GM23338 (cell line): ENCODE measurements around the gene RRAS2. TPM values are rescaled to one million over a fixed set of nuclear protein-coding genes. Genes with fewer than 3 reads are reported as not detected.

Source experiments
- ATAC-seq: fragments of 200-7000 bp; cut with Tn5 transposase; 3 replicates; pipeline ENCODE4 v1.9.1; 2020
- DNase-seq: peaks from one replicate; pipeline ENCODE4 v3.0.0-alpha.2; 2015; ENCODE audit warnings: low spot score
- H2AFZ ChIP-seq: fragments of 200-600 bp; sonication (generic); 2 replicates; pipeline ENCODE4 v1.8.0; 2016; ENCODE audit warnings: antibody characterized with exemption, mild to moderate bottlenecking, moderate library complexity
- H3F3A ChIP-seq: fragments of 200-600 bp; sonication (generic); replicated peaks from 2 replicates; pipeline ENCODE4 v1.8.0; 2017; ENCODE audit warnings: antibody characterized with exemption, mixed run types, low read depth
- H3K27ac ChIP-seq: fragments of 200-600 bp; sonication (generic); 2 replicates; pipeline ENCODE4 v1.6.1; 2016; ENCODE audit warnings: low read depth
- H3K27me3 ChIP-seq: fragments of 200-600 bp; sonication (generic); 2 replicates; pipeline ENCODE4 v1.8.0; 2016; ENCODE audit warnings: mild to moderate bottlenecking, mixed run types, moderate library complexity; ENCODE audit not compliant: insufficient read depth
- H3K36me3 ChIP-seq: fragments of 200-600 bp; sonication (generic); 2 replicates; pipeline ENCODE4 v1.8.0; 2016; ENCODE audit warnings: mild to moderate bottlenecking; ENCODE audit not compliant: insufficient read depth
- H3K4me1 ChIP-seq: fragments of 200-600 bp; sonication (generic); 2 replicates; pipeline ENCODE4 v1.8.0; 2016; ENCODE audit warnings: mild to moderate bottlenecking, moderate library complexity; ENCODE audit not compliant: insufficient read depth
- H3K4me2 ChIP-seq: fragments of 200-600 bp; sonication (generic); 2 replicates; pipeline ENCODE4 v1.7.1; 2017; ENCODE audit warnings: mixed run types
- H3K4me3 ChIP-seq: fragments of 200-600 bp; sonication (generic); 2 replicates; pipeline ENCODE4 v1.6.1; 2016; ENCODE audit warnings: mixed run types
- H3K79me2 ChIP-seq: fragments of 200-600 bp; sonication (generic); replicated peaks from 2 replicates; pipeline ENCODE4 v1.8.0; 2017; ENCODE audit warnings: mild to moderate bottlenecking; ENCODE audit not compliant: insufficient read depth
- H3K9me2 ChIP-seq: fragments of 200-600 bp; sonication (generic); 2 replicates; pipeline ENCODE4 v1.8.0; 2017; ENCODE audit not compliant: insufficient read depth
- H4K20me1 ChIP-seq: fragments of 200-600 bp; sonication (generic); replicated peaks from 2 replicates; pipeline ENCODE4 v1.8.0; 2017; ENCODE audit warnings: mild to moderate bottlenecking; ENCODE audit not compliant: insufficient read depth
- H3K27ac Mint-ChIP-seq: 2 replicates; pipeline ENCODE4 v1.8.0; 2020; ENCODE audit warnings: inconsistent platforms, mild to moderate bottlenecking, moderate library complexity, mixed read lengths
- H3K27me3 Mint-ChIP-seq: 3 replicates; pipeline ENCODE4 v1.8.0; 2022; ENCODE audit warnings: low read depth, mild to moderate bottlenecking, moderate library complexity, mixed read lengths, inconsistent platforms; ENCODE audit not compliant: insufficient read depth, poor library complexity
- H3K36me3 Mint-ChIP-seq: 3 replicates; pipeline ENCODE4 v1.8.0; 2021; ENCODE audit warnings: low read depth, mild to moderate bottlenecking, inconsistent platforms, moderate library complexity, mixed read lengths
- H3K4me1 Mint-ChIP-seq: 3 replicates; pipeline ENCODE4 v1.8.0; 2020; ENCODE audit warnings: mild to moderate bottlenecking, inconsistent platforms, mixed read lengths
- H3K4me3 Mint-ChIP-seq: 3 replicates; pipeline ENCODE4 v1.8.0; 2021; ENCODE audit warnings: moderate library complexity, mild to moderate bottlenecking, inconsistent platforms, mixed read lengths
- H3K9me3 Mint-ChIP-seq: 3 replicates; pipeline ENCODE4 v1.8.0; 2020; ENCODE audit warnings: moderate library complexity, mild to moderate bottlenecking, inconsistent platforms, mixed read lengths
- EZH2 ChIP-seq: fragments of 200-600 bp; sonication (generic); IDR thresholded peaks from one replicate; pipeline ENCODE4 v1.8.0; 2017; ENCODE audit warnings: antibody characterized with exemption, mild to moderate bottlenecking, low read depth; ENCODE audit not compliant: unreplicated experiment
- EZH2phosphoT487 ChIP-seq: fragments of 200-600 bp; sonication (generic); IDR thresholded peaks from one replicate; pipeline ENCODE4 v1.8.1; 2018; ENCODE audit warnings: antibody characterized with exemption; ENCODE audit not compliant: unreplicated experiment
- NANOG ChIP-seq: IDR thresholded peaks from 2 replicates; pipeline ENCODE4 v1.6.1; 2016; ENCODE audit warnings: antibody characterized with exemption, borderline replicate concordance
- polyA plus RNA-seq: library from polyadenylated mRNA; unstranded; fragments of >200 nt; fragmentation: Nextera tagmentation; extraction: Ambion mirVana; gene quantifications from 2 replicates; pipeline ENCODE4 v1.2.1, GENCODE V29; 2016
- total RNA-seq: library from RNA; depleted of rRNA; stranded (reverse); fragments of >200 nt; shearing (Covaris generic); gene quantifications from 2 replicates; pipeline ENCODE4 v1.2.3, GENCODE V29; 2014
- TF ChIP-seq, protein P1 (sequence below): fragments of 250-450 bp; sonication (Bioruptor Pico); IDR thresholded peaks from 2 replicates; pipeline ENCODE4 v1.5.0; 2020; ENCODE audit warnings: mild to moderate bottlenecking, moderate library complexity
- TF ChIP-seq, protein P2 (sequence below): IDR thresholded peaks from one replicate; pipeline ENCODE4 v1.6.1; 2018; ENCODE audit warnings: antibody characterized with exemption; ENCODE audit not compliant: unreplicated experiment

RRAS2 gene
- total and polyA plus RNA-seq, 2 experiments from 2014 or later = 196 to 293 TPM

GRCh38 chr11:14386895-14387480, 28.0 kb upstream of the RRAS2 start (continued):
- TF ChIP-seq, protein P1, sequence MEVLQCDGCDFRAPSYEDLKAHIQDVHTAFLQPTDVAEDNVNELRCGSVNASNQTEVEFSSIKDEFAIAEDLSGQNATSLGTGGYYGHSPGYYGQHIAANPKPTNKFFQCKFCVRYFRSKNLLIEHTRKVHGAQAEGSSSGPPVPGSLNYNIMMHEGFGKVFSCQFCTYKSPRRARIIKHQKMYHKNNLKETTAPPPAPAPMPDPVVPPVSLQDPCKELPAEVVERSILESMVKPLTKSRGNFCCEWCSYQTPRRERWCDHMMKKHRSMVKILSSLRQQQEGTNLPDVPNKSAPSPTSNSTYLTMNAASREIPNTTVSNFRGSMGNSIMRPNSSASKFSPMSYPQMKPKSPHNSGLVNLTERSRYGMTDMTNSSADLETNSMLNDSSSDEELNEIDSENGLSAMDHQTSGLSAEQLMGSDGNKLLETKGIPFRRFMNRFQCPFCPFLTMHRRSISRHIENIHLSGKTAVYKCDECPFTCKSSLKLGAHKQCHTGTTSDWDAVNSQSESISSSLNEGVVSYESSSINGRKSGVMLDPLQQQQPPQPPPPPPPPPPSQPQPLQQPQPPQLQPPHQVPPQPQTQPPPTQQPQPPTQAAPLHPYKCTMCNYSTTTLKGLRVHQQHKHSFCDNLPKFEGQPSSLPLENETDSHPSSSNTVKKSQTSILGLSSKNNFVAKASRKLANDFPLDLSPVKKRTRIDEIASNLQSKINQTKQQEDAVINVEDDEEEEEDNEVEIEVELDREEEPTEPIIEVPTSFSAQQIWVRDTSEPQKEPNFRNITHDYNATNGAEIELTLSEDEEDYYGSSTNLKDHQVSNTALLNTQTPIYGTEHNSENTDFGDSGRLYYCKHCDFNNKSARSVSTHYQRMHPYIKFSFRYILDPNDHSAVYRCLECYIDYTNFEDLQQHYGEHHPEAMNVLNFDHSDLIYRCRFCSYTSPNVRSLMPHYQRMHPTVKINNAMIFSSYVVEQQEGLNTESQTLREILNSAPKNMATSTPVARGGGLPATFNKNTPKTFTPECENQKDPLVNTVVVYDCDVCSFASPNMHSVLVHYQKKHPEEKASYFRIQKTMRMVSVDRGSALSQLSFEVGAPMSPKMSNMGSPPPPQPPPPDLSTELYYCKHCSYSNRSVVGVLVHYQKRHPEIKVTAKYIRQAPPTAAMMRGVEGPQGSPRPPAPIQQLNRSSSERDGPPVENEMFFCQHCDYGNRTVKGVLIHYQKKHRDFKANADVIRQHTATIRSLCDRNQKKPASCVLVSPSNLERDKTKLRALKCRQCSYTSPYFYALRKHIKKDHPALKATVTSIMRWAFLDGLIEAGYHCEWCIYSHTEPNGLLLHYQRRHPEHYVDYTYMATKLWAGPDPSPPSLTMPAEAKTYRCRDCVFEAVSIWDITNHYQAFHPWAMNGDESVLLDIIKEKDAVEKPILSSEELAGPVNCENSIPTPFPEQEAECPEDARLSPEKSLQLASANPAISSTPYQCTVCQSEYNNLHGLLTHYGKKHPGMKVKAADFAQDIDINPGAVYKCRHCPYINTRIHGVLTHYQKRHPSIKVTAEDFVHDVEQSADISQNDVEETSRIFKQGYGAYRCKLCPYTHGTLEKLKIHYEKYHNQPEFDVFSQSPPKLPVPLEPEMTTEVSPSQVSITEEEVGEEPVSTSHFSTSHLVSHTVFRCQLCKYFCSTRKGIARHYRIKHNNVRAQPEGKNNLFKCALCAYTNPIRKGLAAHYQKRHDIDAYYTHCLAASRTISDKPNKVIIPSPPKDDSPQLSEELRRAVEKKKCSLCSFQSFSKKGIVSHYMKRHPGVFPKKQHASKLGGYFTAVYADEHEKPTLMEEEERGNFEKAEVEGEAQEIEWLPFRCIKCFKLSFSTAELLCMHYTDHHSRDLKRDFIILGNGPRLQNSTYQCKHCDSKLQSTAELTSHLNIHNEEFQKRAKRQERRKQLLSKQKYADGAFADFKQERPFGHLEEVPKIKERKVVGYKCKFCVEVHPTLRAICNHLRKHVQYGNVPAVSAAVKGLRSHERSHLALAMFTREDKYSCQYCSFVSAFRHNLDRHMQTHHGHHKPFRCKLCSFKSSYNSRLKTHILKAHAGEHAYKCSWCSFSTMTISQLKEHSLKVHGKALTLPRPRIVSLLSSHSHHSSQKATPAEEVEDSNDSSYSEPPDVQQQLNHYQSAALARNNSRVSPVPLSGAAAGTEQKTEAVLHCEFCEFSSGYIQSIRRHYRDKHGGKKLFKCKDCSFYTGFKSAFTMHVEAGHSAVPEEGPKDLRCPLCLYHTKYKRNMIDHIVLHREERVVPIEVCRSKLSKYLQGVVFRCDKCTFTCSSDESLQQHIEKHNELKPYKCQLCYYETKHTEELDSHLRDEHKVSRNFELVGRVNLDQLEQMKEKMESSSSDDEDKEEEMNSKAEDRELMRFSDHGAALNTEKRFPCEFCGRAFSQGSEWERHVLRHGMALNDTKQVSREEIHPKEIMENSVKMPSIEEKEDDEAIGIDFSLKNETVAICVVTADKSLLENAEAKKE (CRISPR knock-in tag) = no peak
- TF ChIP-seq, protein P2, sequence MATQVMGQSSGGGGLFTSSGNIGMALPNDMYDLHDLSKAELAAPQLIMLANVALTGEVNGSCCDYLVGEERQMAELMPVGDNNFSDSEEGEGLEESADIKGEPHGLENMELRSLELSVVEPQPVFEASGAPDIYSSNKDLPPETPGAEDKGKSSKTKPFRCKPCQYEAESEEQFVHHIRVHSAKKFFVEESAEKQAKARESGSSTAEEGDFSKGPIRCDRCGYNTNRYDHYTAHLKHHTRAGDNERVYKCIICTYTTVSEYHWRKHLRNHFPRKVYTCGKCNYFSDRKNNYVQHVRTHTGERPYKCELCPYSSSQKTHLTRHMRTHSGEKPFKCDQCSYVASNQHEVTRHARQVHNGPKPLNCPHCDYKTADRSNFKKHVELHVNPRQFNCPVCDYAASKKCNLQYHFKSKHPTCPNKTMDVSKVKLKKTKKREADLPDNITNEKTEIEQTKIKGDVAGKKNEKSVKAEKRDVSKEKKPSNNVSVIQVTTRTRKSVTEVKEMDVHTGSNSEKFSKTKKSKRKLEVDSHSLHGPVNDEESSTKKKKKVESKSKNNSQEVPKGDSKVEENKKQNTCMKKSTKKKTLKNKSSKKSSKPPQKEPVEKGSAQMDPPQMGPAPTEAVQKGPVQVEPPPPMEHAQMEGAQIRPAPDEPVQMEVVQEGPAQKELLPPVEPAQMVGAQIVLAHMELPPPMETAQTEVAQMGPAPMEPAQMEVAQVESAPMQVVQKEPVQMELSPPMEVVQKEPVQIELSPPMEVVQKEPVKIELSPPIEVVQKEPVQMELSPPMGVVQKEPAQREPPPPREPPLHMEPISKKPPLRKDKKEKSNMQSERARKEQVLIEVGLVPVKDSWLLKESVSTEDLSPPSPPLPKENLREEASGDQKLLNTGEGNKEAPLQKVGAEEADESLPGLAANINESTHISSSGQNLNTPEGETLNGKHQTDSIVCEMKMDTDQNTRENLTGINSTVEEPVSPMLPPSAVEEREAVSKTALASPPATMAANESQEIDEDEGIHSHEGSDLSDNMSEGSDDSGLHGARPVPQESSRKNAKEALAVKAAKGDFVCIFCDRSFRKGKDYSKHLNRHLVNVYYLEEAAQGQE = no peak
- TF ChIP-seq EZH2 = no peak

DNA sequence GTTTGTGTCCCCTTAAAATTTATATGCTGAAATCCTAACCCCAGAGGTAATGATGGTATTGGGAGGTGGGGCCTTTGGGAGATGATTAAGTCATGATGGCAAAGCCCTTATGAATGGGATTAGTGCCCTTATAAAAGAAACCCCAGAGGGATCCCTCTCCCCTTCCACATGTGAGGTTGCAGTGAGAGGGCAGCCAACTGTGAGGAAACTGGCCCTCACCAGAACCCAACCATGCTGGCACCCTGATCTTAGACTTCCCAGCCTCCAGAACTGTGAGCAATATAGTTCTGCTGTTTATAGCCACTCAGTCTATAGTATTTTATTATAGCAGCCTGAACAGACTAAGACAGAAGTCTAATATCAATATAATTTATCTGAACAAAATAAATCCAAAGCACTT, 27.1 kb upstream of the RRAS2 start:
- Mint-ChIP-seq H3K36me3 (no peaks in the 10 kb centered on the region; the same call in 2 of the 3 replicates), H3K27ac (no peak overlapping the region), H3K27me3 (peaks cover 10% of the 10 kb centered on the region), H3K4me1 (peaks cover 16% of the 10 kb centered on the region), H3K4me3 (no peak overlapping the region), H3K9me3 (no peaks in the 10 kb centered on the region)
- H2AFZ ChIP-seq = no peak overlapping the region
- H3K27ac ChIP-seq = no peak overlapping the region
- no peaks in the 10 kb centered on the region for H3K36me3 ChIP-seq
- H3K9me2 ChIP-seq = no peaks in the 10 kb centered on the region
- peaks cover 8% of the 10 kb centered on the region; the same call in 1 of the 2 replicates for H3K4me1 ChIP-seq
- no peaks in the 10 kb centered on the region for H4K20me1 ChIP-seq
- 0 out of 2 replicates have a peak, but pooled peaks cover 6% of the 10 kb centered on the region for H3F3A ChIP-seq
- H3K79me2 ChIP-seq = no peaks in the 10 kb centered on the region
- peaks cover 15% of the 10 kb centered on the region for H3K27me3 ChIP-seq
- DNase-seq = no peak
- ATAC-seq = no peak
- H3K4me2 ChIP-seq = no peak overlapping the region
- no peak overlapping the region for H3K4me3 ChIP-seq
- no peak for TF ChIP-seq EZH2phosphoT487
- TF ChIP-seq NANOG = no peak
- TF ChIP-seq, protein P1 (CRISPR knock-in tag) = no peak
